Stomach (tissue), 19 donors: ENCODE results near the gene IGFBP4. TPM values are rescaled to one million over a fixed set of nuclear protein-coding genes. Genes with fewer than 3 reads are reported as not detected.

ENCODE experiments used
- DNase-seq, 2 donors: peaks; one replicate each; pipeline versions ENCODE4 v3.0.0 to v3.0.0-alpha.2; 2013 to 2019
- H3K27ac ChIP-seq, 5 donors: fragments of 200-600 bp in 4 of 5; sonication (generic) in 4 of 5; one replicate each; pipeline ENCODE4 v1.5.1; 2013 to 2019; ENCODE audit warnings: mild to moderate bottlenecking in 1 of 5, moderate library complexity in 1 of 5
- H3K27me3 ChIP-seq, 3 donors: fragments of 200-600 bp; sonication (generic); one replicate each; pipeline ENCODE4 v1.5.1; 2017 to 2019; ENCODE audit warnings: mixed run types in 1 of 3
- H3K36me3 ChIP-seq, 4 donors: fragments of 200-600 bp; sonication (generic); 1 replicate in 3 of 4; 2 replicates in 1 of 4; pipeline ENCODE4 v1.5.1; 2016 to 2019
- H3K4me1 ChIP-seq, 4 donors: fragments of 200-600 bp; sonication (generic); one replicate each; pipeline ENCODE4 v1.5.1; 2016 to 2019
- H3K4me3 ChIP-seq, 4 donors: fragments of 200-600 bp; sonication (generic) in 3 of 4; one replicate each; pipeline ENCODE4 v1.5.1; 2016 to 2019; ENCODE audit warnings: mild to moderate bottlenecking in 1 of 4
- H3K9me3 ChIP-seq, 4 donors: fragments of 200-600 bp; sonication (generic); one replicate each; pipeline ENCODE4 v1.5.1; 2016 to 2019
- EP300 ChIP-seq: sonication (generic); formaldehyde crosslinking; IDR thresholded peaks from one replicate; pipeline ENCODE4 v1.6.1; 2017; ENCODE audit warnings: antibody characterized with exemption
- POLR2A ChIP-seq, 4 donors: fragments of 450-650 bp; IDR thresholded peaks; one replicate each; pipeline ENCODE4 v1.6.1; 2016; ENCODE audit warnings: antibody characterized with exemption in 4 of 4, control low read depth in 2 of 4, mild to moderate bottlenecking in 1 of 4, moderate library complexity in 1 of 4
- POLR2AphosphoS5 ChIP-seq, 3 donors: sonication (generic); formaldehyde crosslinking; IDR thresholded peaks; one replicate each; pipeline ENCODE4 v1.6.1; 2016; ENCODE audit warnings: antibody characterized with exemption in 3 of 3
- WGBS, 5 donors: extraction: QIAGEN DNeasy Blood & Tissue Kit in 3 of 5; methylation state at CpG; one replicate each; pipeline versions ENCODE4 v1.1.5 to v1.1.7; 2013 to 2018; 5-methylcytosine and 5-hydroxymethylcytosine counted together
- intact Hi-C: fragments of 100-400 bp; cut with DNase I; formaldehyde crosslinking; loops from one replicate; pipeline ENCODE4 v1.15.1; 2023; ENCODE audit warnings: low total_unique reads
- long read RNA-seq, 10 donors: transcript quantifications; one replicate each; lab custom pipeline, GENCODE V29; 2026
- polyA plus RNA-seq, 3 donors: library from polyadenylated mRNA; stranded (reverse); fragments of 200-250 nt; gene quantifications; one replicate each; pipeline ENCODE4 v1.2.3, GENCODE V29; 2013
- total RNA-seq, 5 donors: library from RNA; depleted of rRNA; stranded (reverse); fragments of >200 nt; gene quantifications; one replicate each; pipeline versions ENCODE4 v1.1.0 to v1.2.3, GENCODE V29; 2014 to 2016
- TF ChIP-seq, protein P1 (sequence below), 7 experiments: fragments of 450-650 bp in 4 of 7; fragments of 200-600 bp in 3 of 7; sonication (generic) in 3 of 7; IDR thresholded peaks; one replicate each; pipeline ENCODE4 v1.5.1; 2016 to 2019; ENCODE audit warnings: antibody characterized with exemption in 7 of 7, control low read depth in 2 of 7, mild to moderate bottlenecking in 1 of 7
- donor health status: healthy with polysubstance abuse.
- donor health status: Bipolar disorder and iron deficiency.
- donor health status: healthy.

IGFBP4 gene
- 100 to 1,000 TPM in 4 of 5 donors, 10 to 100 TPM in 1; 71.2 to 658 (median 186) TPM for total RNA-seq
- polyA plus RNA-seq, result 100 to 1,000 TPM in 2 of 3 donors, 10 to 100 TPM in 1; 77.3 to 175 (median 138) TPM
- long read RNA-seq, donor 1, transcript IGFBP4-201 (4 exons, 2,200 nt), result major isoform, 29 of 61 reads
- long read RNA-seq, donor 1, partial matches to known transcripts, result 32 of 61 reads
- long read RNA-seq, donor 1, other reads (novel, unspliced or antisense), result 0 of 61 reads
- long read RNA-seq, donor 2, transcript IGFBP4-201 (4 exons, 2,200 nt), result major isoform, 28 of 28 reads
- long read RNA-seq, donor 2, partial matches to known transcripts, result 0 of 28 reads
- long read RNA-seq, donor 2, other reads (novel, unspliced or antisense), result 0 of 28 reads
- long read RNA-seq, donor 3, transcript IGFBP4-201 (4 exons, 2,200 nt), result major isoform, 33 of 81 reads
- long read RNA-seq, donor 3, partial matches to known transcripts, result 48 of 81 reads
- long read RNA-seq, donor 3, other reads (novel, unspliced or antisense), result 0 of 81 reads
- long read RNA-seq, donor 4, partial matches to known transcripts, result 12 of 13 reads
- long read RNA-seq, donor 4, other reads (novel, unspliced or antisense), result 0 of 13 reads
- long read RNA-seq, donor 5, transcript IGFBP4-201 (4 exons, 2,200 nt), result major isoform, 85 of 178 reads
- long read RNA-seq, donor 5, partial matches to known transcripts, result 84 of 178 reads
- long read RNA-seq, donor 5, other reads (novel, unspliced or antisense), result 9 of 178 reads
- long read RNA-seq, donor 6, transcript IGFBP4-201 (4 exons, 2,200 nt), result major isoform, 57 of 64 reads
- long read RNA-seq, donor 6, partial matches to known transcripts, result 7 of 64 reads
- long read RNA-seq, donor 6, other reads (novel, unspliced or antisense), result 0 of 64 reads
- long read RNA-seq, donor 7, transcript IGFBP4-201 (4 exons, 2,200 nt), result major isoform, 126 of 275 reads
- long read RNA-seq, donor 7, partial matches to known transcripts, result 149 of 275 reads
- long read RNA-seq, donor 7, other reads (novel, unspliced or antisense), result 0 of 275 reads
- long read RNA-seq, donor 8, transcript IGFBP4-201 (4 exons, 2,200 nt), result major isoform, 40 of 93 reads
- long read RNA-seq, donor 8, partial matches to known transcripts, result 53 of 93 reads
- long read RNA-seq, donor 8, other reads (novel, unspliced or antisense), result 0 of 93 reads
- long read RNA-seq, donor 9, transcript IGFBP4-201 (4 exons, 2,200 nt), result major isoform, 16 of 186 reads
- long read RNA-seq, donor 9, partial matches to known transcripts, result 170 of 186 reads
- long read RNA-seq, donor 9, other reads (novel, unspliced or antisense), result 0 of 186 reads
- long read RNA-seq, donor 10, transcript IGFBP4-201 (4 exons, 2,200 nt), result major isoform, 13 of 30 reads
- long read RNA-seq, donor 10, partial matches to known transcripts, result 17 of 30 reads
- long read RNA-seq, donor 10, other reads (novel, unspliced or antisense), result 0 of 30 reads

GRCh38 chr17:40443196-40443987, at the start of gene IGFBP4:
Gene IGFBP4, plus strand, starts transcription at chr17:40443450. Its CDS starts 286 bp downstream, at chr17:40443736.
- Histone ChIP-seq H3K27me3 (peaks cover 0 to 22% (median 0%) of the 10 kb centered on the region in 3 donors), H3K4me1 (peaks cover 16 to 58% (median 44%) of the 10 kb centered on the region in 4 donors), H3K27ac (peak within 1 kb of the TSS; percentile 80 to 93 (median 92)), H3K4me3 (peak within 1 kb of the TSS; percentile 58 to 71 (median 68)), H3K36me3 (no peaks in the 10 kb centered on the region), H3K9me3 (no peaks in the 10 kb centered on the region)
- DNase-seq, result peak; percentile 77 to 93
- intact Hi-C loops, result no loop called here
- 0 to 1% (median 0%) methylated on average over 6 to 97 of the region's 98 CpGs for WGBS, 5 donors
- TF ChIP-seq EP300 (no peak), POLR2AphosphoS5 (IDR thresholded peaks at IDR 0.05) (peak; percentile 23 to 76 (median 62)), POLR2A (IDR thresholded peaks at IDR 0.05) (no peak)
- TF ChIP-seq, protein P1, sequence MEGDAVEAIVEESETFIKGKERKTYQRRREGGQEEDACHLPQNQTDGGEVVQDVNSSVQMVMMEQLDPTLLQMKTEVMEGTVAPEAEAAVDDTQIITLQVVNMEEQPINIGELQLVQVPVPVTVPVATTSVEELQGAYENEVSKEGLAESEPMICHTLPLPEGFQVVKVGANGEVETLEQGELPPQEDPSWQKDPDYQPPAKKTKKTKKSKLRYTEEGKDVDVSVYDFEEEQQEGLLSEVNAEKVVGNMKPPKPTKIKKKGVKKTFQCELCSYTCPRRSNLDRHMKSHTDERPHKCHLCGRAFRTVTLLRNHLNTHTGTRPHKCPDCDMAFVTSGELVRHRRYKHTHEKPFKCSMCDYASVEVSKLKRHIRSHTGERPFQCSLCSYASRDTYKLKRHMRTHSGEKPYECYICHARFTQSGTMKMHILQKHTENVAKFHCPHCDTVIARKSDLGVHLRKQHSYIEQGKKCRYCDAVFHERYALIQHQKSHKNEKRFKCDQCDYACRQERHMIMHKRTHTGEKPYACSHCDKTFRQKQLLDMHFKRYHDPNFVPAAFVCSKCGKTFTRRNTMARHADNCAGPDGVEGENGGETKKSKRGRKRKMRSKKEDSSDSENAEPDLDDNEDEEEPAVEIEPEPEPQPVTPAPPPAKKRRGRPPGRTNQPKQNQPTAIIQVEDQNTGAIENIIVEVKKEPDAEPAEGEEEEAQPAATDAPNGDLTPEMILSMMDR (IDR thresholded peaks at IDR 0.05), result peak in 2 of 7 experiments; percentile 5 to 19

GRCh38 chr17:40399185-40399584, 44.1 kb upstream of the IGFBP4 start:
- Histone ChIP-seq H3K27ac (no peak overlapping the region), H3K4me1 (peaks cover 0 to 3% (median 0%) of the 10 kb centered on the region in 4 donors), H3K36me3 (peaks cover 0 to 4% (median 0%) of the 10 kb centered on the region in 4 donors), H3K9me3 (no peaks in the 10 kb centered on the region), H3K27me3 (no peaks in the 10 kb centered on the region), H3K4me3 (no peak overlapping the region)
- 50 to 64% (median 53%) methylated on average over 4 of the region's 4 CpGs for WGBS, 5 donors
- intact Hi-C loops, result no loop called here
- TF ChIP-seq EP300, result no peak
- TF ChIP-seq, protein P1 (IDR thresholded peaks at IDR 0.05), result peak in 4 of 7 experiments; percentile 39 to 65 (median 52)
- TF ChIP-seq POLR2A (IDR thresholded peaks at IDR 0.05), result no peak
- DNase-seq, result peak in 1 of 2 donors; percentile 72

GRCh38 chr17:40402668-40403067, 40.6 kb upstream of the IGFBP4 start:
- no peaks in the 10 kb centered on the region for H3K27me3 ChIP-seq
- DNase-seq, result no peak
- WGBS, 5 donors, result 78 to 93% (median 91%) methylated on average over 1 of the region's 1 CpG
- H3K4me3 ChIP-seq, result no peak overlapping the region
- intact Hi-C loops, result no loop called here
- no peak for TF ChIP-seq POLR2A (IDR thresholded peaks at IDR 0.05)
- no peak for TF ChIP-seq POLR2AphosphoS5 (IDR thresholded peaks at IDR 0.05)
- no peak for TF ChIP-seq EP300
- TF ChIP-seq, protein P1 (IDR thresholded peaks at IDR 0.05), result no peak
- peaks cover 0 to 3% (median 0%) of the 10 kb centered on the region in 4 donors for H3K4me1 ChIP-seq
- no peak overlapping the region for H3K27ac ChIP-seq
- H3K9me3 ChIP-seq, result no peaks in the 10 kb centered on the region
- H3K36me3 ChIP-seq, result peaks cover 0 to 5% (median 0%) of the 10 kb centered on the region in 4 donors
